IMR-90 (cell line): ENCODE measurements around the gene KCNK15.

Source experiments
- BHLHE40 ChIP-seq: fragments of 150-350 bp; IDR thresholded peaks from 2 replicates; pipeline ENCODE4 v1.6.1; 2016; ENCODE audit warnings: mild to moderate bottlenecking, low read depth, low read length
- CEBPB ChIP-seq: IDR thresholded peaks from 2 replicates; pipeline ENCODE4 v1.6.1; 2012; ENCODE audit warnings: low read depth, low read length, improper control_type of control experiment
- CHD1 ChIP-seq: IDR thresholded peaks from 2 replicates; pipeline ENCODE4 v1.6.1; 2012; ENCODE audit warnings: low read depth, low read length, improper control_type of control experiment
- CTCF ChIP-seq: conservative IDR thresholded peaks from 2 replicates; pipeline ENCODE4 v1.5.1; 2012; ENCODE audit warnings: mild to moderate bottlenecking, low read depth, low read length, improper control_type of control experiment
- ELK1 ChIP-seq: fragments of 150-350 bp; IDR thresholded peaks from 2 replicates; pipeline ENCODE4 v1.6.1; 2016; ENCODE audit warnings: low read depth, mild to moderate bottlenecking, low read length, moderate library complexity, borderline replicate concordance
- FOS ChIP-seq: fragments of 150-350 bp; IDR thresholded peaks from 2 replicates; pipeline ENCODE4 v1.6.1; 2016; ENCODE audit warnings: low read depth, low read length
- MAFK ChIP-seq: IDR thresholded peaks from 2 replicates; pipeline ENCODE4 v1.6.1; 2012; ENCODE audit warnings: low read depth, low read length, improper control_type of control experiment
- MAZ ChIP-seq: IDR thresholded peaks from 2 replicates; pipeline ENCODE4 v1.6.1; 2012; ENCODE audit warnings: low read depth, mild to moderate bottlenecking, low read length, improper control_type of control experiment, moderate library complexity, borderline replicate concordance
- POLR2A ChIP-seq: IDR thresholded peaks from 2 replicates; pipeline ENCODE4 v1.6.1; 2012; ENCODE audit warnings: mild to moderate bottlenecking, low read depth, low read length
- RAD21 ChIP-seq: IDR thresholded peaks from 2 replicates; pipeline ENCODE4 v1.6.1; 2012; ENCODE audit warnings: low read length, improper control_type of control experiment
- RCOR1 ChIP-seq: IDR thresholded peaks from 2 replicates; pipeline ENCODE4 v1.6.1; 2012; ENCODE audit warnings: mild to moderate bottlenecking, low read length, improper control_type of control experiment; ENCODE audit not compliant: insufficient replicate concordance
- RFX5 ChIP-seq: IDR thresholded peaks from 2 replicates; pipeline ENCODE4 v1.8.0; 2012; ENCODE audit warnings: low read depth, mild to moderate bottlenecking, low read length, moderate library complexity
- SMC3 ChIP-seq: fragments of 150-350 bp; IDR thresholded peaks from 2 replicates; pipeline ENCODE4 v1.6.1; 2016; ENCODE audit warnings: low read depth, mild to moderate bottlenecking, antibody characterized with exemption, low read length, moderate library complexity

- TF ChIP-seq CTCF (no peak), MAFK (no peak), ELK1 (no peak), SMC3 (no peak), POLR2A (no peak), CHD1 (no peak), FOS (no peak), RAD21 (no peak), RFX5 (no peak), MAZ (no peak), RCOR1 (no peak), CEBPB (no peak), BHLHE40 (no peak)
These were observed 19.8 kb upstream of the KCNK15 start for GRCh38 chr20:44725837-44726236.
